Bone marrow (tissue), 2 donors: ENCODE data around the gene UBQLN4.

Experiments
- DNase-seq, 2 donors: peaks; one replicate each; lab custom pipeline; 2025; lab: John Stamatoyannopoulos, UW

The UBQLN4 gene

DNA sequence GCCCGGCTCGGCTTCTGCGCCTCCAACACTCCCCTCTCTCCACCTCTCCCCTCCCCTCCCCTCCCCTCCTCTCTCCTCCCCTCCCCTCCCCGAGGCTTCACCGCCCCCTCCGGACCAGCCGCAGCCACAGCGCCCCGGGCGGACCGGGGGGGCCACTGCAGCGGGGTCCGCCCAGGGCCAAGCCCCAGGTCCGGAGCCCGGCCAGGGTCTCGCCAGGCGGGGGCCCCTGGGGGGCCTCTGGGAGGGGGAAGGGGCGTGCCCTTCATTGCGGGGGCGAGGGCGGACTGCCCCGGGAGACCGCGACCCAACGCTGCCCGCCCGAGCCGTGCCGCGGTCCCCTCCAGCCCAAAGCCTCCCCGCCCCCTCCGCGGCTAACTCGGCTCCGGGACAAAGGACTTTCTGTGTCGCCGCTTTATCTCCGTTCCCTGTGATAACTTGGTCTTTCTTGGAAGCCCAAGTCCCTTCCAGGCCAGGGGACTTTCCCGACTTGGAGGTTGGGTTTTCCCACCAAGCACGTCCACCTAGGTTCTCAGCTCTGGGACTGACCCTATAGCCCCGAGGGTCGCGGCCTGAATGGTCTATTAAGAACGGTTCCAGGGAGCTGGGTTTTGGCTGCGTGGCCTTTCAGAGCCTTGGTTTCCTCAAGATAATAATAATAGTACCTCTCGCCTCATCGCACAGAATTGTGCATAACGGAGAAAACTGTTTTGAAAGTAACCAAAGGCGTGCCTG lies at the start of gene UBQLN4:
Gene UBQLN4, minus strand, starts transcription at position 31 of the 732 bp plus-strand sequence. CDS start 97 bp downstream, outside the sequence.
- DNase-seq, result peak; percentile 79 to 81

DNA sequence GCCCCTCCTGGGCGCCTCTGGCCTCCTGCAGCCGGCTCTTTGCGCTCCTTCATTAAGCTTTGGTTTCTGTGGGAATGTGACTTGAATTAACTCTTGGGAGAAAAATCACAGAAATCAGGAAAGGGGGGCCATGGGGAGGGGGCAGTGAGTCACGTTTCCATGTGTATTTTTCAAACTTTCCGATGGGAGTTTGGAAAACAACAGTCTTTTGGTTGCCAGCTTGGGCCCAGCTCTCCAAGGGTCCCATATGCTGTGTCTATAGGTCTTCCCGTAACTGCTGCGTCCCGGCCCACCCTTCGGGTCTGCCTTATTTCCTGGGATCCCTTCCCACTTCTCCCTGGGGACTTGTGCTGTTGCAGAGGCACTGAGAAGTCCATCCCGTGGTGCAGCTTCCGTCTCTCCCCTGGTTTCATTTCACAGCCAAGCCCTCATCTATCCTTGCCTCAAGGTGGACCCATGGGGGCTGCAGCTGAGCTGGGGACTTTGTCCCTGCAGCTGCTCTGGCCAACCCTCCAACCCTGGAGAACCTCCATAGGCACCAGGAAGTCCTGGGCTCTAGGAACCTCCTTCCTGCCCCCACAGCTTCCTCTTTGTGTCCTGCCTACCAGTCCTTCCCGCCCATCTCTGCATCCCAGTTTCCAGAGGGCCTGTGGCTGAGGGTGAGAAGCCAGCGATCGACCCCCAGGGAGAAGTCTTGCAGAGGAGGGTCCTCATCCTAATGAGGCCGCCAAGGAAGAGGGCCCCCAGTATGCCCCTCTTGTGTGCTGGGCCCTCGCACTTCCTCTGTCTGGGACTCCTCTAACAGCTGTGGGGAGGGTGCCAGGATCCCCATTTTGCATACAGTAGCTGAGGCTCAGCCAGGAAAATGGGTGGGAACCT lies 49.3 kb upstream of the UBQLN4 start:
- DNase-seq, result peak in 1 of 2 donors; percentile 56

DNA sequence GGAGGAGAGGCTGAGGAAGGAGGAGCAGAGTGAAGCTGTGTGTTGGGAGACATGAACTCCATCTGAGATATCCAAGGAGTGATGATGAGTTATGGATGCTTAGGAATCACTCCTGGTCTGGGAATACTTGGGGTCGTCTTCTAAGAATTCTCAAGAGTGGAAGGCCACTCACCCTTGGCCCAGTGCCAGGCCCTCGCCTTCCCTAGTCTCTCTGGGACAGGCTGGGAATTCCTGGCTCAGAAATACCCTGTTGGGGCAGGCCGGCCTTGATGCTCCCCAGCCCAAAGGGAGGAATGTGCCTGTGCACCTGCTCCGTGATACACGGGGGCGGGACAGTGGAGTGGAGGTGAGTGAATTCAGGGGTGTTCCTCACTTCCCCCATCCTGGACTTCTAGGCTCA lies 48.3 kb upstream of the UBQLN4 start:
- no peak for DNase-seq

DNA sequence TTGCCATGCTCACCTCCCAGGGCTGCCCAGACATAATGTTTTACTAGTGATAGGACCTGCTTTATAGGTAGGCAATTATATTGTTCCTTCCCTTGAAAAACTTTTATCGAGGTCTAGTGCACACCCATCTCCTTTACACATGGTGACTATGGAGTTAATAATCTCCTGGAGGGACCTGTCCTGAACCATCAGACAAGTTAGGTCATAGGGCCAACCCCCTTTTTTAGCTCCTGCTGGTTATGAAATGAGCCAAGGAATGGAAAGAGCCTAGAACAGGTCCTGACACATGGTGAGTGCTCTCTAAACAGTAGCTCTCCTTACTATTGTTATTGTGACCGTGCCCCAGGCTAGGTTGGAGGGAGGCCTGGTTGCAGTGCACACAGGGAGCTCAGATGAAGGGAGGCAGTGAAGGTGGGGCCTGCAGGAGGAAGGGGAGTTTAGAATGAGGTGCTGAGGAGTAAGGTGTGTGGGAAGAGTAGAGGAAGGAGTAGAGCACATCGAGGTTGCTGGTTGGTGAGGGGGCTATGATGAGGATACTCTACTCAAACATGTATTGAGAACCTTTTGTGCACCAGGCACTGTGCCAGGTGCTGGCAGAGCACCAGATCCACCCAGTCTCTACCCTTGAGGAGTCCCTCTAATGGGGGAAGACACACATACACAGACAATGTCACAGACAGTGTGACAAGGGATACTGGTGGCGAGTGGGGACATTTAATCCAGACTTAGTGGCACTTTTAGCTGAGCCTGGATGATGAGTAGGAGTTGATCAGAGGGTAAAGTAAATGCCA lies 46.8 kb upstream of the UBQLN4 start:
- DNase-seq, result no peak

DNA sequence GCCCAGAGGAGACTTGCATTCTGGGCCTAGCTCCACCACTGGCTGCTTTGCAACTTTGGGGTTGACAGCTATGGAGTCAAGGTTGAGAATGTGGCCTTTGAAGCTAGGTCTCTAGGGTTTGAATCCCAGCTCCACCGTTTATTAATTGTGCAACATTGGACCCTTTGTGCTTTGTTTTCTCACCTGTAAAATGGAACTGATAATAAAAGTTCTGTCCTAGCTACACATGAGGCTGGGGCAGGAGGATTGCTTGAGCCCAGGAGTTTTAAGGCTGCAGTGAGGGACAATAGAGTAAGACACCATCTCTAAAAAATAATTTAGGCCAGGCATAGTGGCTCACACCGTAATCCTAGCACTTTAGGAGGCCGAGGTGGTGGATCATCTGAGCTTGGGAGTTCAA lies 45.7 kb upstream of the UBQLN4 start:
- DNase-seq, result no peak

DNA sequence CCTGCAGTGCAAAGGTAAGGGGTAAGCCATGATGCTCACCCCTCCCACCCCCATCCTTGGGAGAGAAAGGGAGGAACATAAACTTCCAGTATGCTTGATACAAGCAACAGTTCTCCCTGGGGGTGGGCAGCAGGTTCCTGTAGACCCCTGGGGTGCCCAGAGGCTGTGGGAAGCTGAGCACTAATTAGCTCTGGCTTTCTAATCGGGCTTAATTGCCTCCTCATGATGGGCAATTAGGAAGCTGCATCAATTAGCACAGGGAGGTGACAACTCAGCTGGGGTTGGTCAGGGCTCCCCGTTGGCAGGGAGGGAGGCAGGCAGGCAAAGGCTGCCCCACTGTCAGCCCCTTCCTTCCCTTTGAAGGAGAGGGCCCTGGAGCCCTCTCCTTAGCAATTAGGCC lies 45.2 kb upstream of the UBQLN4 start:
- no peak for DNase-seq

DNA sequence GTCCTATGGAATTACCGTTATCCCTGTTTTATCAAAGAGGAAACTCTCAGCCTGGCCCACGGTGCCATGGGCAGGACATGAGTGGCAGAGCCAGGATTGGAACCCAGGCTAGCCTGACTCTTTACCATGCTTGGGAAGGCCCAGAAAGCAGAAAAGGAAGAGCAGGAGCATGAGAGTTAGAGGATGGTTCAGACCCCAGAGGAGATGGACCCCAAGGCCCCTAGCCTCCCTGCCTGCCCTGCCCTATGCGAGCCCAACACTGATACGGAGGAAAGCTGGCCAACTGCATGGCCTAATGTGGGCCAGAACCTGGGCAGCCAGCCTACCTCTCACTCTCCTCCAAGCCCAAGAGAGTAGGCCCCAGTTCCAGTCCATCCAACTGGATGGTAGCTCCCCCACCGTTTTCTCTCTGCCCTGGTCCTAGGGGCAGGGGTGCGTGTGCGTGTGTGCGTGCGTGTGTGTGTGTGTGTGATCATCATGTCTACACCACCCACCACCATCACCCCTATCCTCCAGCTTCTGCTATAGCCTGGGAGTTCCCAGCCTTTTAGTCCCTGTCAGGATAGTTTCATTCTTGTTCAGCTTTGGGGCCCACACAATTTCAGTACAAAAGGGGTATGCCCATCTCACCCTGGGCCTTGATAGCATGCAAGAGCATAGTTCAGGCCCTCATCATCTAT lies 44.0 kb upstream of the UBQLN4 start:
- no peak for DNase-seq

DNA sequence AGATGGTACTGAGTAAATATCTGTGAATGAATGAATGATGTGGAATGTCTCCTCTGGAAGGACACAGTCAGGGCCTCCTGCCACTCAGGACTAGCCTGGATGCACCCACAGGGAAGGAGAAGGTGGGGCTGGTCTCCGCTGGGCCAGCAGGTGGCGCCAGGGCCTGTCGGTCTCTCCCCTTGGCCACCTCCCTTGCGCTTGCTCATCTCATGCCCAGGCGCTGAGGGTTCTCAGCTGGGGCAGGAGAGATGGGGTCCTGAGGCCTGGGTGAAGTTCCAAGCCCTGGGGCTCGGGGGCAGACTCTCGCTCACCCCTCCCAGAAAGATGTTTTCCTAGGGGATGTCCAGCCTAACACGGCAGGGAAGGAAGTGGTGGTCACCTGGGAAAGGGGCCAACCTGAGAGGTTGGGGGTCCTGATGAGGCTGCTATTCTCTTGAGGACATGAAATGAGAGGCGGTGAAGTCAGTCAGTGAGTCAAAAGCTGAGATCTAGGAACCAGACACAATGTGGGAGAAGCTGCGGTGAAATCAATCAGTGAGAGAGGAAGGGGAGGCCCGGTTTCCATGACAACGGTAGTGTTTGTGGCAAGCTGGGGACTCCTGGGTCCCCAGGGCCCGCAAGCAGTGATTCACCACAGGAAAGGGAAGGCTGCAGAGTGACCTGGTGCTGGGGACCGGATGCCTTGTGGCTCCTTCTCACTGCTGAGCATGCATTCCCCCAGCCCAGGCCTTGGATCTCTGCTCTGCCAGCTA lies 43.2 kb upstream of the UBQLN4 start:
- DNase-seq, result peak; percentile 76 to 99

DNA sequence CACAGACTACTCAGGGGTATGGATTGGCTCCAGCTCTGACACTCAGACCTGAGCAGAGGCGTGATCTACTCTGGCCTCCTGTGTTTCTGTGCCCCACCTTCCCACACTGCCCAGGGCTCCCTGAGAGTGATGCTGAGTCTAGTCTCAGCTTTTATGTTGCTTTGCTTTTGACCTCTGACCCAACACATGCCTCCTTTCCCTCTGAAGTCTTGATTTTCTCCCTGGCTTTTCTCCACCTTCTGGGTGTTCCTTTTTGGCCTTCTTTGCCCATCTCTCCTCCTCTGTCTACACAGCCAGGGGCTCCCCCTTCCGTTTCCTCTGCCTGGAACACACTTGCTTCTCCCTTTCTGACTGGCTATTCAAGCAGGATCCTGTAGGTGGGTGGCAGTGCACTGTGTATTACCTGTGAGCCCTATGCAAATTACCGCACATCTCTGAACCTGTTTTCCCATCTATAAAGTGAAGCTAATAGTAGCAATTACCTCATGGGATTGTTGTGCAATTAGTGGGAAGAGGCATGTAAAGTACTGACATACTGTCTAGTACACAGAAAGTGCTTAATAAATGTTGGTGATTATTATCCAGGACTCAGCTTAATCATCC lies 42.4 kb upstream of the UBQLN4 start:
- no peak for DNase-seq

DNA sequence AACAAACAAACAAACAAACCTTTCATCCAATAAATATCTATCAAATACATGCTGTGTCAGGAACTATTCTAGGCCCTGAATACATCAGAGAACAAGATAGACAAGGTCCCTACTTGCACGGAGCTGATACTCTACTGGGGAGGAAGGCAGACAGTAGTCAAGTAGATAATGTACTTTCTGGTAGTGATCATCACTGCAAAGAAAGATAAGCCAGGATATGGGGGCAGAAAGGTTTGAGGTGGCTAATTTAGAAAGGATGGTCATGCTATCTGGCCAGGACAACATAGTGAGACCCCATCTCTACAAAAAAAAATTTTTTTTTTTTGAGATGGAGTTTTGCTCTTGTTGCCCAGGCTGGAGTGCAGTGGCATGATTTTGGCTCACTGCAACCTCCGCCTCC lies 38.0 kb upstream of the UBQLN4 start:
- no peak for DNase-seq

DNA sequence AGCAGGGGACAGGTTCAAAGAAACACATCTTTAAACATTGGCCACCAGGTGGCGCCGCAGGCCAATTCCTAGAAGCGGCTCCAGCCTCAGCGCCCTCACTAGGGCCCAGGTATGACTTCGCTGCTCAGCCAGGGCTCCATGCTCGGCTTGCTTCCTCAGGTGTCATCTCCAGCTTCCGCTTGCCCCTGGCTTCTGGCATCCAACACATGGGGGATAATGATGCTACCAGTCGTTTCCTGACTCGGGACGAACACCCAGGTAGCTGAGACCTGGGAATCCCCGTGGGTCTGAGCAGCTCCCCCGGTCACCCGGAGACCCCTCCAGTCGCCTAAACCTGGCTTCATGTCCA lies 37.2 kb upstream of the UBQLN4 start:
- peak in 1 of 2 donors; percentile 44 for DNase-seq

DNA sequence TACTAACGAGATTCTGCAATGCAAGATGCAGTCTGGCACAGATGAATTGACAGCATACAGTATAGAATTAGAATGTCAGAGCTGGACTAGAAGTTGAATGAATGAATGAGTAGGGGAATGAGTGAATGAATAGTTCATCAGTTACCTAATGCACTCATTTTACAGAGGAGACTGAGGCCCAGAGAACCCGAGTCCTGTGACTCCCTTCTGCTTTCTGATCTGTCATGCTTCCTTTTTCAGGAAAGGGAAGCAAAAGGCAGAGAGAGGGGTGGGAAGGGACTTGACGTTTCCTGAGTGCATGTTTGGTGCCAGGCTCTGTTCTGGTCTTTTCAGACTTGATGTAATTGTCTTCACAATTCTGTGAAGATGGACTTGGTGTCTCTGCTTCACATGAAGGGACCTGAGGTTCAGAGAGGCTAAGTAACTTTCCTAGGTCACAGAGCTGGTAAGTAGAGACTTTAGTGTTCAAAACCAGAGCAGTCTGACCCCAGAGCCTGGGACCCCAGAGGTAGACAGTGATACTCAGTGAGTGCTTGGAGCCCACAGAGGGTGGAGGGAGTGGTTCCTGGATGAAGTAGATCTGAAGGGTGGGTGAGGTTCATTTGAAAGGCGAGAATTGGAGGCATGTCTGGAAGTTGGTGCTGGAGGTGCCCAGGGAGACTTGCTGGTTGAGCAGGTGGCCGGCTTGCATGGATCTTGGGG lies 36.7 kb upstream of the UBQLN4 start:
- peak; percentile 26 to 51 for DNase-seq

DNA sequence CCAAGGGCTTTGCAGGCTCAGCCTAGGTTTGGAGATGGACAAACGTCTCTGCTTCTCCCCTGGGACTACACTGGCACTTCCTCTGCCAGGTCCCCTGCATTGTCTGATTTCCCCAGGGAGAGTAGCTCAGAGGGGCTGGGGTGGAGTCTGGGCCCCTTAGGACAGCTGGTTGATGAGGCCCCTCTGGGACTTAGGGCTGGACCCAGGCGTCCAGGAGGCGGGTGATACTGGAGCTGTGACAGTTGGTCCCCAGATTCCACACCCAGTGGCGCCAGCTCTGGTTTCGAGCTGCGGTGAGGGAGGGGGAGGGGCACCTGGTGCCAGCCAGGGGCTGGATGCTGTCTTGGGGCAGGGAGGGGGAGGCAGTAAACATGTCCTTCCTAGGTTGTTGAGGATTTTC lies 36.1 kb upstream of the UBQLN4 start:
- no peak for DNase-seq

DNA sequence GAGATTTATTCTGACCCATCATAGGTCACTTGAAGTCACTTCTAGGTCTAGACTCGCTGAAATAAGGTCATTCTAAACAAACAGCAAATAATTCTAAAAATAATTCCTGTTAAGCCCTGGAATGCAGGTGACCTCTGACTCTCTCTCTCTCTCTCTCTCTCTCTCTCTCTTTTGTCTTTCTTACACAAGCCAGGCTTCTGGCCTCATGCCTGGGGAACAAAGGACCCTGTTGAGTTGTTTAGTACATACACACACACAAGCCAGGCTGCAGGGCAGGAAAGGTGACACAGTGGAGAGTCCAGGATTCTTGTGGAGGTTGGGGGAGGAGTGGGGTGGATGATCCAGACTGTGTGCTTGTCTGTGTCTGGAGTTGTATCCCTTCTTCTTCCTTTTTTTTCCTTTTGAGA lies 32.7 kb upstream of the UBQLN4 start:
- no peak for DNase-seq

DNA sequence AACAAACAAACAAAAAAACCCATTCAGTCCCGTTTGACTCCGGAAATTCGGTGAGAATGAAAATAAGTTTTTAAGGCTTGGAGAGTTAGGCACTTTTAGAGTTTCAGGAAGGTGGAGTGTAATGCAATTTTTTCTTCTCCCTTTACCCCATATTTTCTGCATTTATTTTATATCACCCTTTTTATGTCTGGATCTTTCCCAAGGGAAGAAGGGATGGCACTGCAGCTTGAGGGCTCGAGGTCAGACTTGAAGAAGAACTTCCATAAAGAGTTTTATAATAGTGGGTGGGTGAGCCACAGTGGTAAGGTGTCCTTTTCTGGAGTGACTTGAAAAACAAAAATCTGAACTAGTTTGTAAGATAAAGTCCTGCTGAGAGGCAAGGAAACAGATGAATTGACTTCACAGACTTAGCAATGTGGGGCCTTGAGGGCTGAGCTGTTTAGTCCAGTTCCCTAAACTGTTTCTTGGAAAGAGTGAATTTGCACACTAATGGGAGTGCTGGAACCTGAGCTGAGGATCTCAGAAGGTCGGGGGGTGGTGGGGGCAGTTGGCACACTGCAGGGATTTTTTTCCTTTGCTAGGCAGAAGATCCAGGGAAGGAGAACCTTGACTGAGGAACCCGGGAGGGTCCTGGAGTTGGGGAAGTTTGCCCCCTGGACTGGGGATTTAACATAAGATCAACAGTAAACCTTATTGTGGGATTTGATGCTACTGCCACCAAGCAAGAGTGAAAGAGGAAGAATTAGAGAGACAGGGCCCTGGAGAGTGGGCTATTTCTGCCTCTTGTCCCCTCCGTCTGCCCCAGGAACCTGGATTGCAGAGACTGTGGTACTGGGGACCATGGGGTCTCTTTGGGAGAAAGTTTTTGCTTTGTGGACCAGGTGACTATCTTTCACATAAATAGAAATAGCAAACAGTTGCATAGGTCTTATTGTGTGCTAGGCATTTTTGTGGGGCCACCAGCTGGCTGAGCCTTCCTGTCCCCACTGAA lies 30.5 kb upstream of the UBQLN4 start:
- DNase-seq, result no peak

DNA sequence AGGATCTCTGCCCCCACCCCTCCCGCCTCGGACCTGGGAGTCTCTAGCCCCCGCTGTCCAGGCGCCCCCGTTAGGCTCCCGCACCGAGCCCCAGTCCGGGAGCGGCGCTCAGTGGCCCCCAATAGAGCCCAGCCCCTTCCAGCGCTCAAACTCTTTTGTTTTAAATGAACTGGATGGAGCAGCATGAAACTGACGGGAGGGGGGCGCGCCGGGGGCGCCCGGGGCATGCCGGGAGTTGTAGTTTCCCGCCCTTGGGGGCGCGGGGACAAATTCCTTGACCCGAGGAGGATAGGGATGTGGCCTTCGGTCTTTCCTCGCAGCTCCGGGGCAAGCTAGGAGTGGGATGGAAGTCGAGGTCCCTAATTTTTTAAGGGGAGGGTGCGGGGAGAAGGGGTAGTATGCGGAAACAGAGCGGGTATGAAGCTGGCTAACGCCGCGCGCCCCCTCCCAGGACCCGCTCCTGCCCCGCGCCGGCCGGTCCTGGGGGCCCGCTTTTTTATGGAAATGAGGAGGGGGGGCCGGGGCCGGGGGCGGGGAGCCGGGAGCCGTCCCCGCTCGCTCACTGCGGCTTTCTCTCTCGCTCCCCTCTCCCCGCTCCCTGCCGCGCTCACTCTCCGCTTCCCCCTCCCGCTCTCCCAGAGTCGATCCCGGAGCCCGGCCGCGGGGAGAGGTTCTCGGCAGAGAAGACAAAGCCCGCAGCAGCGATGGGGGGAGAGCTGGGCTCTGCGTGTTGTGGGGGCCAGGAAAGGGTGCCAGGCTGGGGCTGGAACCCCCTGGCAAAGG lies 28.9 kb upstream of the UBQLN4 start, which contains the start of gene MEX3A:
Gene MEX3A, minus strand, starts transcription at position 157 of the 783 bp plus-strand sequence. CDS start 467 bp downstream, outside the sequence.
- peak in 1 of 2 donors; percentile 37 for DNase-seq

DNA sequence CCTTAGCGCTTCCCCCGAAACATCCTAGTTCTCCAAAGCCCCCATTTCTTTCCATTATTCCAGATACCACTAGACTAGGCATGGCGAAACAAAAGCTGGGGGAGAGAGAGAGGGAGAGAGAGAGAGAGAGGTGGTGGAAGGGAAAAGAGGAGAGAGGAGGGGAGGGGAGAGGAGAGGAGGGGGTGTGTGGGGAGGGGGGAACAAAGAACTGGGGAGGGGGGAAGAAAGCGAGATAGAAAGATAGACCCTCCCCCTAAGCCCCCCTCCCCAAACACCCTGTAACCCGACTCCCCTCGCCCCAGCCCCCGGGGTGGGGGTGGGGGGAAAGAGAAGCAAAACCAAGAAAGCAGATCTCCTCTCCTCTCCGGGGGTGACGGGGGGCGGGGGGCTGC lies 28.3 kb upstream of the UBQLN4 start:
- DNase-seq, result no peak
